ENCODE measurements around the gene CMKLR1. TPM values are rescaled to one million over a fixed set of nuclear protein-coding genes. Genes with fewer than 3 reads are reported as not detected.

Gene CMKLR1
- total RNA-seq, 1 donor, result 0.54 TPM

DNA sequence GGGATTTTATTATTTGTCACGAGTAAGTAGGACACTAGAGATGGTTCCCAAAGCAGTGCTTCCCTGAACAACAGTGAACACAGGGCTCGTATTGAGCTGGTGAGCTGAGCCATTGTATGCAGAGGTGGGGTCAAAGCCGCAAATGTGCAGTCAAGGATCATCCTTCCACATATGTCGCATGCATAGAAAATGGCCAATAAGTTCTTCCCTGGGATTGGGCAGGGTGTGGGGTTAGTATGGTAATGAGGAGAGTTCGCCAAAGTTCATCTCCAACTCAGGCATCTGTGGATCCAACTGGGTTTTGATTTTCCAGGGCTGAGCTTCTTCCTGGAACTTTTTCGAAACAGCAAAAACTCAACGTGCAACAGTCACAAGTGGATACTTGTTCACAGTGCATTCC lies 86.6 kb downstream of the CMKLR1 start:
- TF ChIP-seq, protein P1, sequence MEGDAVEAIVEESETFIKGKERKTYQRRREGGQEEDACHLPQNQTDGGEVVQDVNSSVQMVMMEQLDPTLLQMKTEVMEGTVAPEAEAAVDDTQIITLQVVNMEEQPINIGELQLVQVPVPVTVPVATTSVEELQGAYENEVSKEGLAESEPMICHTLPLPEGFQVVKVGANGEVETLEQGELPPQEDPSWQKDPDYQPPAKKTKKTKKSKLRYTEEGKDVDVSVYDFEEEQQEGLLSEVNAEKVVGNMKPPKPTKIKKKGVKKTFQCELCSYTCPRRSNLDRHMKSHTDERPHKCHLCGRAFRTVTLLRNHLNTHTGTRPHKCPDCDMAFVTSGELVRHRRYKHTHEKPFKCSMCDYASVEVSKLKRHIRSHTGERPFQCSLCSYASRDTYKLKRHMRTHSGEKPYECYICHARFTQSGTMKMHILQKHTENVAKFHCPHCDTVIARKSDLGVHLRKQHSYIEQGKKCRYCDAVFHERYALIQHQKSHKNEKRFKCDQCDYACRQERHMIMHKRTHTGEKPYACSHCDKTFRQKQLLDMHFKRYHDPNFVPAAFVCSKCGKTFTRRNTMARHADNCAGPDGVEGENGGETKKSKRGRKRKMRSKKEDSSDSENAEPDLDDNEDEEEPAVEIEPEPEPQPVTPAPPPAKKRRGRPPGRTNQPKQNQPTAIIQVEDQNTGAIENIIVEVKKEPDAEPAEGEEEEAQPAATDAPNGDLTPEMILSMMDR (IDR thresholded peaks at IDR 0.05; ENCODE audit: insufficient read depth, low read length), result no peak
- DNase-seq (ENCODE audit: low read depth), result no peak
- H3K4me3 ChIP-seq (ENCODE audit: low read depth, low read length), result no peak overlapping the region

DNA sequence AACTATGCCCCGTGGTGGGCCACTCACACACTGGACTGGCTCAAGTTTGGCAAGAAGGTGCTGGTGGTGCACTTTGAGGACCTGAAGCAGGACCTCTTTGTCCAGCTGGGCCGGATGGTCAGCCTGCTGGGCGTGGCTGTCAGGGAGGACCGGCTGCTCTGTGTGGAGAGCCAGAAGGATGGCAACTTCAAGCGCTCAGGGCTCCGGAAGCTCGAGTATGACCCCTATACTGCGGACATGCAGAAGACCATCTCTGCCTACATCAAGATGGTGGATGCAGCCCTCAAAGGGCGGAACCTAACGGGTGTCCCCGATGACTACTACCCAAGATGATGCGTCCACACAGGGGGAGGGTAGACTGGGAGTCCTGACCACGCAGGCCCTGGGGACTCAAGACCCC lies 91.1 kb downstream of the CMKLR1 start:
- DNase-seq (ENCODE audit: low read depth), result no peak
- TF ChIP-seq, protein P1 (IDR thresholded peaks at IDR 0.05; ENCODE audit: insufficient read depth, low read length), result no peak
- no peak overlapping the region for H3K4me3 ChIP-seq (ENCODE audit: low read depth, low read length)

DNA sequence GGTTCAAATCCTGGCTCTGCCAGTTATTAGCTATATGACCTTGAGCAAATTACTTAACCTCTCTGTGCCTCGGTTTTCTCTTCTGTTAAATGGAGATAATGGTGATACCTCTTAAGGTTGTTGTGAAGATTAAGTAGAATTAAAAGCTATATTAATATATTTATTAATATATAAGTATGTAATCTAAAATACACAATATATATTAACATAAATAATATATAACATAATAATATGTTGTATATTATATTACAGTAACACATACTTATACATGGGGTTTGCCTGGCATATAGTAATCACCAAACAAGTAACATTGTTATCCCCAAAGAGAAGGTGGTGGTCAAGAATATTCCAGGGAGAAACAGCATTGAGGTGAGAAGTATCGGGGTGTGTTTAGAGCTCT lies 92.0 kb downstream of the CMKLR1 start:
- no peak for DNase-seq (ENCODE audit: low read depth)
- TF ChIP-seq, protein P1 (IDR thresholded peaks at IDR 0.05; ENCODE audit: insufficient read depth, low read length), result no peak
- no peak overlapping the region for H3K4me3 ChIP-seq (ENCODE audit: low read depth, low read length)

DNA sequence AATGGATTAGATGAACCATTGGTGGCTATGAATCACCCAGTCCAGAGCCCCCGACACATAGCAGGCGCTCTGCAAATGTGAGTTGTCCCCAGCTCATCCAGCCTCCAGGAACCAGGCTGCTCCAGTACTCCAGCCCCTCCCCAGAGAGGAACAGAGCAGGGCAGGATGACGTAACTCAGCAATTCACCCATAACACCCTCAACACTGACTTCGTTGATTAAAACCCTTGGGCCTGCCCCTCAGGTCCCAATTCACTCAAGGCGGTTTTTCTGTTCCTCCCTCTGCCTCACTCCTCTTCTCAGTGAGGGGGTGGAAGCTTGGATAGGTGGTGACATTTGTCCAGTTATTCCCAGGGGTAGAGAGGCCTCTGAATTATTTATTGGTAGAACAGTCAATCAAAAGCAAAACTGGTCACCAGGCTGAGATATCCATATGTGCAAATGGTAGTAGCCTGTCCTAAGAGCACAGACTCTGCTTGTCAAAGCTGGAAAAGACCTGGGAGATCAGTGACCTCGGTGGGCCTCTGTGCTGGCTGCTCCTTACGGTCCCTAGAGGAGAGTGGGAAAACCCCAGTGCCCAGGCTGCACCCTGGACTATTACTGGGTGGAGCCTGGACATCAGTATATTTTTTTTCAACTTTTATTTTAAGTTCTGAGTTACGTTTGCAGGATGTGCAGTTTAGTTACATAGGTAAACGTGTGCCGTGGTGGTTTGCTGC lies 97.0 kb downstream of the CMKLR1 start:
- no peak for DNase-seq (ENCODE audit: low read depth)
- TF ChIP-seq, protein P1 (IDR thresholded peaks at IDR 0.05; ENCODE audit: insufficient read depth, low read length), result no peak
- no peak overlapping the region for H3K4me3 ChIP-seq (ENCODE audit: low read depth, low read length)

DNA sequence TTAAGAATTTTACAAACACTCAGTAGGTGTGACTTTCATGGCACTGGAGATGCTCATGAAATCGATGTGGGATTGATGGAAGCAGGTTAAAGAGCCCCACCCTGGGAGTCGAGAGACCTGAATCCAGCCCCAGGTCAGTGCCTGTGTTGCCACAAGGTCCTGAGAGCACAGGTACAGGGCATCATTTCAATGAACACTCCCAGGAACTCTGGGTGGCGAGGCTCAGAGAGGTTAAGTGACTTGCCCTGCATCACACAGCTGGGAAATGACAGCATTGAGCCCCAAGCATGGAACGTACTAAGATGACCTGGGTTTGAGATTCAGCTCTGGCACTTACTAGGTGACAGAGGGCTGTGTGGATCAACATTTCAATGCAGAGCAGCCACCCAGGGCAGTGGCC lies 98.2 kb downstream of the CMKLR1 start:
- H3K4me3 ChIP-seq (ENCODE audit: low read depth, low read length), result no peak overlapping the region
- no peak for DNase-seq (ENCODE audit: low read depth)
- TF ChIP-seq, protein P1 (IDR thresholded peaks at IDR 0.05; ENCODE audit: insufficient read depth, low read length), result no peak

DNA sequence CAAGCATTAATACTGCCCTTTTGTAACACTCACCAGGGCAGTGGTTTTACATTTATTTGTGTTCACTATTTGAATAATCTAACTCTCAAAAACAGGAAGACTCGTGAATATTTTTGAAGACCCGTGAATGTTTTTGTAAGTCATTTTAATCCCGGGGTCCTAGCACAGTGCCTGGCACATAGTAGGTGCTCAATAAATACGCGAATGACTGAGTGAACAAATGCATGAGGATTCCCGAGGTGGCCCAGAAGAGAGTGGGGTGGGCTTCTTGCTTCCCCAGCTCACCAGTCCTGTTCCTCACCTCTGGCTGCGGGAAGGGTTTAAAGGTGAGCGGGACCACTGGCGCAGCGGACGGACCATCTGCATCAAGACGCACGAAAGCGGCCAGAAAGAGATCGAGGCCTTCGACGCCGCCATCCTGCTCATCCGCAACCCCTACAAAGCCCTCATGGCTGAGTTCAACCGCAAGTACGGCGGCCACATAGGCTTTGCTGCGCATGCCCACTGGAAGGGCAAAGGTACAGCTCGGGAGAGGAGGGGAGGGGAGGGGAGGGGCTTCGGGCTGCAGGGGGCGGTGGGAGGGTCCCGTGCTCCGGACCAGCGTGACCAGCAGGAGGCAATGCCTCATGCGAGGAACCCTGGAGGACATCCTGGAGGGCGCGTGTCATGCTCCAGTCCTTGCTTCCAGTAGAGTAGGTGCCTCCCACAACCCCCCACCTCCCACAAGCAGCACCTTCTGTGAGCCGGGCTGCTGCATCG lies 98.9 kb downstream of the CMKLR1 start:
- no peak for DNase-seq (ENCODE audit: low read depth)
- TF ChIP-seq, protein P1 (IDR thresholded peaks at IDR 0.05; ENCODE audit: insufficient read depth, low read length), result no peak
- no peak overlapping the region for H3K4me3 ChIP-seq (ENCODE audit: low read depth, low read length)
